K562 (cell line): ENCODE data around the gene POU2F1. TPM values are rescaled to one million over a fixed set of nuclear protein-coding genes. Genes with fewer than 3 reads are reported as not detected.

Experiments
- ATAC-seq: fragments of 200-7000 bp; cut with Tn5 transposase; 3 replicates; pipeline ENCODE4 v1.9.1; 2020; ENCODE audit warnings: moderate library complexity
- BruUV-seq: library from RNA; stranded (reverse); fragments of 400-500 nt; replicated peaks from 2 replicates; lab custom pipeline; 2021; lab: Mats Ljungman, UMichigan
- CTCF ChIA-PET: fragments of 300-600 bp; formaldehyde crosslinking; extraction: SDS; loops from one replicate; lab custom pipeline; 2021; ENCODE audit warnings: low intra/inter-chr PET ratio; lab: Yijun Ruan, JAX
- POLR2A ChIA-PET: fragments of 300-600, 350-650 bp; sonication (Branson Sonifier 250); formaldehyde crosslinking; extraction: SDS; loops from one replicate; lab custom pipeline; 2021; ENCODE audit warnings: antibody characterized with exemption, inconsistent platforms; lab: Yijun Ruan, JAX
- DNase-seq, 4 experiments: peaks; one replicate each; pipeline versions ENCODE4 v3.0.0 to v3.0.0-alpha.2; 2011 to 2018; ENCODE audit warnings: low spot score in 3 of 4, mixed read lengths in 3 of 4; ENCODE audit errors: extremely low read depth in 1 of 4
- FAIRE-seq: peaks from 2 replicates; lab custom pipeline; 2011; peaks lifted over from hg19 to GRCh38; lab: Jason Lieb, UNC
- H2AFZ ChIP-seq: 2 replicates; pipeline ENCODE4 v1.6.0; 2011; ENCODE audit warnings: low read depth, low read length, control low read depth, inconsistent platforms
- H3K27ac ChIP-seq: fragments of 200-600 bp; 3 replicates; pipeline ENCODE4 v1.8.0; 2011; ENCODE audit warnings: low read depth, mild to moderate bottlenecking, control low read depth, inconsistent platforms, low read length, moderate library complexity, mixed read lengths; ENCODE audit errors: extremely low read depth
- H3K27me3 ChIP-seq, 2 experiments: fragments of 300-600 bp in 1 of 2; 2 replicates in 1 of 2; 3 replicates in 1 of 2; pipeline versions ENCODE4 v1.6.0 to v1.8.0; 2011; ENCODE audit warnings: inconsistent platforms in 2 of 2, low read length in 2 of 2, mild to moderate bottlenecking in 1 of 2, mixed read lengths in 1 of 2, moderate library complexity in 1 of 2; ENCODE audit not compliant: control insufficient read depth in 2 of 2, insufficient read depth in 2 of 2
- H3K36me3 ChIP-seq: fragments of 300-600 bp; 3 replicates; pipeline ENCODE4 v1.8.0; 2011; ENCODE audit warnings: mild to moderate bottlenecking, low read length, inconsistent platforms; ENCODE audit not compliant: control insufficient read depth, insufficient read depth
- H3K4me1 ChIP-seq, 2 experiments: fragments of 200-600 bp in 1 of 2; replicated peaks in 1 of 2; 2 replicates in 1 of 2; 3 replicates in 1 of 2; pipeline versions ENCODE4 v1.5.1 to v1.8.0; 2011; ENCODE audit warnings: inconsistent platforms in 2 of 2, low read length in 2 of 2, mild to moderate bottlenecking in 1 of 2, mixed read lengths in 1 of 2, moderate library complexity in 1 of 2; ENCODE audit not compliant: control insufficient read depth in 2 of 2, insufficient read depth in 2 of 2
- H3K4me2 ChIP-seq: 2 replicates; pipeline ENCODE4 v1.6.1; 2011; ENCODE audit warnings: low read length, control low read depth, inconsistent platforms, mixed read lengths; ENCODE audit not compliant: insufficient read depth
- H3K4me3 ChIP-seq: fragments of 200-600 bp; sonication (generic), shearing (Covaris generic); 2 replicates; pipeline ENCODE4 v1.5.1; 2016; ENCODE audit warnings: control low read depth, inconsistent platforms
- H3K79me2 ChIP-seq: fragments of 200-600 bp; 3 replicates; pipeline ENCODE4 v1.8.0; 2011; ENCODE audit warnings: low read length, inconsistent platforms; ENCODE audit not compliant: control insufficient read depth, insufficient read depth
- H3K9ac ChIP-seq, 2 experiments: 2 replicates each; pipeline versions ENCODE4 v1.6.0 to v1.6.1; 2011; ENCODE audit warnings: low read depth in 2 of 2, low read length in 2 of 2, control low read depth in 1 of 2, inconsistent platforms in 1 of 2, mild to moderate bottlenecking in 1 of 2, mixed read lengths in 1 of 2; ENCODE audit not compliant: insufficient read depth in 1 of 2
- H3K9me1 ChIP-seq: one replicate; pipeline ENCODE4 v1.6.0; 2011; ENCODE audit warnings: inconsistent platforms, mild to moderate bottlenecking, low read length, moderate library complexity; ENCODE audit not compliant: control insufficient read depth, insufficient read depth
- H3K9me3 ChIP-seq: replicated peaks from 2 replicates; pipeline ENCODE4 v1.5.1; 2011; ENCODE audit warnings: low read depth, low read length, inconsistent platforms; ENCODE audit not compliant: control insufficient read depth, insufficient read depth
- H4K20me1 ChIP-seq: replicated peaks from 2 replicates; pipeline ENCODE4 v1.6.1; 2011; ENCODE audit warnings: low read length, inconsistent platforms, mixed read lengths; ENCODE audit not compliant: control insufficient read depth, insufficient read depth
- ADNP ChIP-seq: fragments of 200-800 bp; sonication (Bioruptor generic); IDR thresholded peaks from 2 replicates; pipeline ENCODE4 v1.6.1; 2016; ENCODE audit warnings: missing genetic modification characterization, missing compliant biosample characterization
- BCOR ChIP-seq: fragments of 450-650 bp; IDR thresholded peaks from 2 replicates; pipeline ENCODE4 v1.6.1; 2016
- CHD4 ChIP-seq: fragments of 200-600 bp; sonication (generic); IDR thresholded peaks from 3 replicates; pipeline ENCODE4 v1.6.1; 2012; ENCODE audit warnings: low read depth, mild to moderate bottlenecking, mixed read lengths, low read length, inconsistent platforms; ENCODE audit not compliant: insufficient read depth, insufficient replicate concordance, poor library complexity, severe bottlenecking
- HDAC2 ChIP-seq: fragments of 450-650 bp; IDR thresholded peaks from 2 replicates; pipeline ENCODE4 v1.6.1; 2016; ENCODE audit warnings: mild to moderate bottlenecking
- RBM25 ChIP-seq: fragments of 200-400 bp; formaldehyde crosslinking; IDR thresholded peaks from 2 replicates; pipeline ENCODE4 v1.6.1; 2018; ENCODE audit warnings: low read length, low read depth, moderate library complexity; ENCODE audit not compliant: severe bottlenecking
- RFX1 ChIP-seq: fragments of 450-650 bp; IDR thresholded peaks from 2 replicates; pipeline ENCODE4 v1.6.1; 2016; ENCODE audit warnings: mild to moderate bottlenecking, moderate library complexity
- ZNF224 ChIP-seq: sonication (generic); formaldehyde crosslinking; IDR thresholded peaks from 2 replicates; pipeline ENCODE4 v1.8.0; 2022; ENCODE audit warnings: mild to moderate bottlenecking, missing genetic modification reagents
- WGBS: fragments of 100-300 bp; shearing (Covaris generic); methylation state at CpG from one replicate; pipeline ENCODE4 v1.1.6; 2016; ENCODE audit warnings: low coverage, mixed read lengths; ENCODE audit not compliant: insufficient coverage; ENCODE audit errors: missing lambda C conversion rate; 5-methylcytosine and 5-hydroxymethylcytosine counted together
- in situ Hi-C: fragments of 300-500 bp; cut with MboI; formaldehyde crosslinking; loops from 4 replicates; pipeline ENCODE4 v1.15.0; 2018; ENCODE audit warnings: inconsistent platforms, mixed read lengths
- intact Hi-C: fragments of 100-400 bp; cut with micrococcal nuclease; formaldehyde crosslinking; loops from 2 replicates; pipeline ENCODE4 v1.14.2; 2022
- polyA plus RNA-seq, 8 experiments: library from polyadenylated mRNA; depleted of rRNA in 4 of 8; stranded (reverse) in 5 of 8; unstranded in 3 of 8; fragments of >200 nt; fragmentation: Nextera tagmentation in 2 of 8; fragmentation: Illumina TruSeq in 1 of 8; extraction: Ambion mirVana in 2 of 8; extraction: Trizol in 1 of 8; gene quantifications; 2 replicates each; pipeline versions ENCODE4 v1.2.1 to v1.2.3, GENCODE V29; 2011 to 2014; ENCODE audit warnings: inconsistent platforms in 1 of 8, missing spikeins in 1 of 8
- total RNA-seq, 7 experiments: library from RNA; depleted of rRNA in 6 of 7; stranded (reverse); fragments of >200 nt in 6 of 7; fragmentation: Illumina TruSeq in 2 of 7; extraction: Trizol in 2 of 7; gene quantifications; 2 replicates each; pipeline versions ENCODE4 v1.2.1 to v1.2.3, GENCODE V29; 2011 to 2021; ENCODE audit warnings: low replicate concordance in 1 of 7
- TF ChIP-seq, protein P1 (sequence below): fragments of 450-650 bp; IDR thresholded peaks from 2 replicates; pipeline ENCODE4 v1.6.1; 2016; ENCODE audit warnings: borderline replicate concordance

The POU2F1 gene
- total and polyA plus RNA-seq, 9 of the 15 experiments (the other 6 are each of a cell fraction or from before 2014, with no cell fraction given), result 2.6 to 22.3 (median 8.8) TPM

DNA sequence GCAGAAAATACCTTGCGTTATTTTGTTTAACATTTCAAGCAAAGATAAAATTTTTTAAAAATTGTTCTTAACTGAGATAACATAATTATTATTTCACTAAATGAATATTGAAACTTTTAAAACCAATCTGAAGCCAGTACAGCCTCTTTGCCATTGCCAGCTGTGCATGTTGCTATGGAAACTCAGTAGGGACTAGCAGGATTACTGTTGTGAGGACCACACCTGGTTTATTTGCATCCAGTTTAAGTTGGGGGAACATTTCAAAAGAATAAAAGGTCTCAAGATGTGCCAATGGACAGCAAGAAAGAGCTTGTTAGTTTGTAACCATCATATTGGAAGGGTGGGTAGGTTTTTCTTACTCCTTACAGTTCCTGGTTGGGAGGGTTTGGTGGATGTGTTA, 80.7 kb downstream of the POU2F1 start:
- POLR2A ChIA-PET, result no interaction called here
- H3K27me3 ChIP-seq, result no peaks in the 10 kb centered on the region
- in situ Hi-C loops (no loop called here), intact Hi-C loops (no loop called here)
- CTCF ChIA-PET, result no interaction called here
- H3K36me3 ChIP-seq, result no peaks in the 10 kb centered on the region; the same call in 2 of the 3 replicates
- no peak overlapping the region for H3K27ac ChIP-seq
- H2AFZ ChIP-seq, result no peak overlapping the region
- H4K20me1 ChIP-seq, result no peaks in the 10 kb centered on the region
- BruUV-seq, result no TSS peak
- peaks cover 0 to 6% of the 10 kb centered on the region in 2 experiments; a peak in 1 of 5 replicates for H3K4me1 ChIP-seq
- peaks cover 16% of the 10 kb centered on the region; the same call in 2 of the 3 replicates for H3K79me2 ChIP-seq
- ATAC-seq (no peak), DNase-seq (no peak), FAIRE-seq (no peak)
- TF ChIP-seq, protein P1, sequence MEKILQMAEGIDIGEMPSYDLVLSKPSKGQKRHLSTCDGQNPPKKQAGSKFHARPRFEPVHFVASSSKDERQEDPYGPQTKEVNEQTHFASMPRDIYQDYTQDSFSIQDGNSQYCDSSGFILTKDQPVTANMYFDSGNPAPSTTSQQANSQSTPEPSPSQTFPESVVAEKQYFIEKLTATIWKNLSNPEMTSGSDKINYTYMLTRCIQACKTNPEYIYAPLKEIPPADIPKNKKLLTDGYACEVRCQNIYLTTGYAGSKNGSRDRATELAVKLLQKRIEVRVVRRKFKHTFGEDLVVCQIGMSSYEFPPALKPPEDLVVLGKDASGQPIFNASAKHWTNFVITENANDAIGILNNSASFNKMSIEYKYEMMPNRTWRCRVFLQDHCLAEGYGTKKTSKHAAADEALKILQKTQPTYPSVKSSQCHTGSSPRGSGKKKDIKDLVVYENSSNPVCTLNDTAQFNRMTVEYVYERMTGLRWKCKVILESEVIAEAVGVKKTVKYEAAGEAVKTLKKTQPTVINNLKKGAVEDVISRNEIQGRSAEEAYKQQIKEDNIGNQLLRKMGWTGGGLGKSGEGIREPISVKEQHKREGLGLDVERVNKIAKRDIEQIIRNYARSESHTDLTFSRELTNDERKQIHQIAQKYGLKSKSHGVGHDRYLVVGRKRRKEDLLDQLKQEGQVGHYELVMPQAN, result no peak
- TF ChIP-seq RFX1, result peak; percentile 73
- no peak overlapping the region for H3K9ac ChIP-seq
- H3K4me2 ChIP-seq, result no peak overlapping the region
- H3K9me3 ChIP-seq, result no peaks in the 10 kb centered on the region
- WGBS, result 95% methylated on average over 1 of the region's 1 CpG
- no peak overlapping the region for H3K4me3 ChIP-seq
- no peaks in the 10 kb centered on the region for H3K9me1 ChIP-seq

DNA sequence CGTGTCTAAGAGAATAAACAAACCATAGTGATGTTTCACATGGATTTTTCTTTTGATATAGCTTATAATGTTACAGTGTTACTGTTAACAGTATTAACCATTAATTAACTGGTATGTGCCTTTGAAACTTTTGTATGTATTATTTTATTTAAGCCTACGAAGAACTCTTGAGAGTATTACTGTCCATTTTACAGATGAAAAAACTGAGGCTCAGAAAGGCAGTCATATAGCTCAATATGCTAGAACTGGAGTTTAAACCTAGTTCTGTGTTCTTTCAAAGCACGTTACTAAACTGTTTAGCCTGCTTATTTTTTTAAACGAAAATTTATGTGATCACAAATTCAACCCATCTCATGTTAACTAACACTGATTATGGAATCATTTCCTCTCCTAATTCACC, 83.5 kb downstream of the POU2F1 start:
- peaks cover 12% of the 10 kb centered on the region; the same call in 1 of the 3 replicates for H3K79me2 ChIP-seq
- no peaks in the 10 kb centered on the region; a peak in 1 of 5 replicates for H3K4me1 ChIP-seq
- no peak overlapping the region for H3K4me2 ChIP-seq
- H4K20me1 ChIP-seq, result no peaks in the 10 kb centered on the region
- ChIA-PET POLR2A (no interaction called here), CTCF (no interaction called here)
- H3K9me1 ChIP-seq, result no peaks in the 10 kb centered on the region
- no peak overlapping the region for H3K9ac ChIP-seq
- no peaks in the 10 kb centered on the region; the same call in 2 of the 3 replicates for H3K36me3 ChIP-seq
- BruUV-seq, result no TSS peak
- H2AFZ ChIP-seq, result no peak overlapping the region
- DNase-seq (no peak), FAIRE-seq (no peak), ATAC-seq (no peak)
- in situ Hi-C loops (no loop called here), intact Hi-C loops (no loop called here)
- no peak overlapping the region for H3K4me3 ChIP-seq
- no peak overlapping the region for H3K27ac ChIP-seq
- H3K27me3 ChIP-seq, result no peaks in the 10 kb centered on the region
- TF ChIP-seq RBM25 (peak; percentile 92), BCOR (0 out of 2 replicates have a peak, but pooled peaks have one; percentile 40), CHD4 (peak; percentile 32), ADNP (tag) (peak; percentile 62), ZNF224 (CRISPR knock-in tag) (no peak), HDAC2 (0 out of 2 replicates have a peak, but pooled peaks have one; percentile 34)
- WGBS, result 85% methylated on average over 4 of the region's 4 CpGs
- H3K9me3 ChIP-seq, result no peaks in the 10 kb centered on the region
